ENCODE results near the gene HIVEP2.

The HIVEP2 gene

GRCh38 chr6:142940487-142940886 lies 4.5 kb downstream of the HIVEP2 start:
- no peak for DNase-seq (ENCODE audit: low spot score)
- Mint-ChIP-seq H3K36me3 (ENCODE audit: low read depth) (peaks cover 10% of the 10 kb centered on the region), H3K4me3 (no peak overlapping the region), H3K9me3 (no peaks in the 10 kb centered on the region), H3K27me3 (ENCODE audit: low read depth) (no peaks in the 10 kb centered on the region), H3K27ac (peak overlapping the region; percentile 19), H3K4me1 (ENCODE audit: low read depth) (peaks cover 56% of the 10 kb centered on the region)

- Mint-ChIP-seq H3K9me3 (no peaks in the 10 kb centered on the region), H3K36me3 (ENCODE audit: low read depth) (peaks cover 13% of the 10 kb centered on the region), H3K4me3 (peak overlapping the region; percentile 62), H3K27ac (peak overlapping the region; percentile 9), H3K4me1 (ENCODE audit: low read depth) (peaks cover 72% of the 10 kb centered on the region), H3K27me3 (ENCODE audit: low read depth) (no peaks in the 10 kb centered on the region)
- no peak for DNase-seq (ENCODE audit: low spot score)
These were observed 6.5 kb downstream of the HIVEP2 start for GRCh38 chr6:142938510-142938909.

GRCh38 chr6:142937986-142938385 lies 7.0 kb downstream of the HIVEP2 start:
- Mint-ChIP-seq H3K9me3 (no peaks in the 10 kb centered on the region), H3K36me3 (ENCODE audit: low read depth) (peaks cover 13% of the 10 kb centered on the region), H3K4me3 (peak overlapping the region; percentile 62), H3K27ac (no peak overlapping the region), H3K27me3 (ENCODE audit: low read depth) (no peaks in the 10 kb centered on the region), H3K4me1 (ENCODE audit: low read depth) (peaks cover 72% of the 10 kb centered on the region)
- DNase-seq (ENCODE audit: low spot score): no peak

GRCh38 chr6:142935553-142936517 lies 9.1 kb downstream of the HIVEP2 start:
- Mint-ChIP-seq H3K36me3 (ENCODE audit: low read depth) (peaks cover 17% of the 10 kb centered on the region), H3K9me3 (no peaks in the 10 kb centered on the region), H3K4me3 (peak overlapping the region; percentile 79), H3K27me3 (ENCODE audit: low read depth) (no peaks in the 10 kb centered on the region), H3K4me1 (ENCODE audit: low read depth) (peaks cover 68% of the 10 kb centered on the region), H3K27ac (peak overlapping the region; percentile 81)
- no peak for DNase-seq (ENCODE audit: low spot score)

GRCh38 chr6:142934599-142934998 lies 10.4 kb downstream of the HIVEP2 start:
- no peak for DNase-seq (ENCODE audit: low spot score)
- Mint-ChIP-seq H3K4me3 (peak overlapping the region; percentile 25), H3K4me1 (ENCODE audit: low read depth) (peaks cover 71% of the 10 kb centered on the region), H3K27ac (peak overlapping the region; percentile 38), H3K27me3 (ENCODE audit: low read depth) (no peaks in the 10 kb centered on the region), H3K36me3 (ENCODE audit: low read depth) (peaks cover 19% of the 10 kb centered on the region), H3K9me3 (no peaks in the 10 kb centered on the region)

GRCh38 chr6:142934106-142934505 lies 10.9 kb downstream of the HIVEP2 start:
- Mint-ChIP-seq H3K36me3 (ENCODE audit: low read depth) (peaks cover 19% of the 10 kb centered on the region), H3K27ac (no peak overlapping the region), H3K27me3 (ENCODE audit: low read depth) (no peaks in the 10 kb centered on the region), H3K4me3 (peak overlapping the region; percentile 25), H3K9me3 (no peaks in the 10 kb centered on the region), H3K4me1 (ENCODE audit: low read depth) (peaks cover 71% of the 10 kb centered on the region)
- DNase-seq (ENCODE audit: low spot score): no peak

GRCh38 chr6:142933701-142934100 lies 11.3 kb downstream of the HIVEP2 start:
- Mint-ChIP-seq H3K27ac (no peak overlapping the region), H3K4me3 (peak overlapping the region; percentile 12)

GRCh38 chr6:142932889-142933288 lies 12.1 kb downstream of the HIVEP2 start:
- Mint-ChIP-seq H3K4me3 (peak overlapping the region; percentile 70), H3K36me3 (ENCODE audit: low read depth) (peaks cover 18% of the 10 kb centered on the region), H3K4me1 (ENCODE audit: low read depth) (peaks cover 68% of the 10 kb centered on the region), H3K27me3 (ENCODE audit: low read depth) (no peaks in the 10 kb centered on the region), H3K9me3 (no peaks in the 10 kb centered on the region), H3K27ac (peak overlapping the region; percentile 52)
- no peak for DNase-seq (ENCODE audit: low spot score)

More at GRCh38 chr6:142933701-142934100, 11.3 kb downstream of the HIVEP2 start:
- Mint-ChIP-seq H3K4me1 (ENCODE audit: low read depth) (peaks cover 72% of the 10 kb centered on the region), H3K9me3 (no peaks in the 10 kb centered on the region), H3K27me3 (ENCODE audit: low read depth) (no peaks in the 10 kb centered on the region), H3K36me3 (ENCODE audit: low read depth) (peaks cover 19% of the 10 kb centered on the region)
- no peak for DNase-seq (ENCODE audit: low spot score)

GRCh38 chr6:142929751-142930358 lies 15.1 kb downstream of the HIVEP2 start:
- H3K27me3 Mint-ChIP-seq (ENCODE audit: low read depth): no peaks in the 10 kb centered on the region
- H3K27ac Mint-ChIP-seq: peak overlapping the region; percentile 4
- peaks cover 14% of the 10 kb centered on the region for H3K36me3 Mint-ChIP-seq (ENCODE audit: low read depth)
- peak overlapping the region; percentile 10 for H3K4me3 Mint-ChIP-seq
- H3K9me3 Mint-ChIP-seq: no peaks in the 10 kb centered on the region
- DNase-seq (ENCODE audit: low spot score): no peak
- peaks cover 69% of the 10 kb centered on the region for H3K4me1 Mint-ChIP-seq (ENCODE audit: low read depth)

GRCh38 chr6:142927904-142928303 lies 17.1 kb downstream of the HIVEP2 start:
- Mint-ChIP-seq H3K36me3 (ENCODE audit: low read depth) (peaks cover 14% of the 10 kb centered on the region), H3K27ac (peak overlapping the region; percentile 93), H3K4me3 (peak overlapping the region; percentile 88), H3K9me3 (no peaks in the 10 kb centered on the region), H3K4me1 (ENCODE audit: low read depth) (peaks cover 51% of the 10 kb centered on the region), H3K27me3 (ENCODE audit: low read depth) (no peaks in the 10 kb centered on the region)
- DNase-seq (ENCODE audit: low spot score): no peak

- no peaks in the 10 kb centered on the region for H3K9me3 Mint-ChIP-seq
- H3K36me3 Mint-ChIP-seq (ENCODE audit: low read depth): peaks cover 14% of the 10 kb centered on the region
- no peak for DNase-seq (ENCODE audit: low spot score)
- peak overlapping the region; percentile 88 for H3K4me3 Mint-ChIP-seq
- H3K27me3 Mint-ChIP-seq (ENCODE audit: low read depth): no peaks in the 10 kb centered on the region
- peaks cover 44% of the 10 kb centered on the region for H3K4me1 Mint-ChIP-seq (ENCODE audit: low read depth)
- H3K27ac Mint-ChIP-seq: peak overlapping the region; percentile 93
These were observed 17.8 kb downstream of the HIVEP2 start for GRCh38 chr6:142927271-142927580.

GRCh38 chr6:142926494-142927270 lies 18.3 kb downstream of the HIVEP2 start:
- H3K27me3 Mint-ChIP-seq (ENCODE audit: low read depth): no peaks in the 10 kb centered on the region
- peaks cover 13% of the 10 kb centered on the region for H3K36me3 Mint-ChIP-seq (ENCODE audit: low read depth)
- peak overlapping the region; percentile 97 for H3K27ac Mint-ChIP-seq
- peak overlapping the region; percentile 88 for H3K4me3 Mint-ChIP-seq
- peaks cover 38% of the 10 kb centered on the region for H3K4me1 Mint-ChIP-seq (ENCODE audit: low read depth)
- no peaks in the 10 kb centered on the region for H3K9me3 Mint-ChIP-seq
- DNase-seq (ENCODE audit: low spot score): peak; percentile 70

GRCh38 chr6:142926177-142926493 lies 18.8 kb downstream of the HIVEP2 start:
- Mint-ChIP-seq H3K36me3 (ENCODE audit: low read depth) (peaks cover 10% of the 10 kb centered on the region), H3K4me3 (peak overlapping the region; percentile 86), H3K27me3 (ENCODE audit: low read depth) (no peaks in the 10 kb centered on the region), H3K9me3 (no peaks in the 10 kb centered on the region), H3K27ac (peak overlapping the region; percentile 97), H3K4me1 (ENCODE audit: low read depth) (peaks cover 36% of the 10 kb centered on the region)
- no peak for DNase-seq (ENCODE audit: low spot score)

Measured in T-helper 2 cell treated with Interferon-gamma antibody and Interleukin-4, amounts not matched to agents 5 μg/mL and 100 μg/mL, for 36 hours (primary cell).